Gastrocnemius medialis (tissue), 4 donors: ENCODE measurements around the gene DNMBP. TPM values are rescaled to one million over a fixed set of nuclear protein-coding genes. Genes with fewer than 3 reads are reported as not detected.

Source experiments
- ATAC-seq, 2 donors: fragments of 150-250 bp; one replicate each; pipeline ENCODE4 v1.9.1; 2016
- DNase-seq, 2 donors: peaks; one replicate each; pipeline ENCODE4 v3.0.0-alpha.2; 2019
- H3K27ac ChIP-seq, 4 donors: fragments of 200-600 bp; sonication (generic); 1 replicate in 1 of 4; 2 replicates in 3 of 4; pipeline ENCODE4 v1.5.1; 2016 to 2018; ENCODE audit warnings: mild to moderate bottlenecking in 2 of 4, moderate library complexity in 1 of 4
- H3K27me3 ChIP-seq, 3 donors: fragments of 200-600 bp; sonication (generic) in 2 of 3; 1 replicate in 1 of 3; 2 replicates in 2 of 3; pipeline versions ENCODE4 v1.5.1 to v1.6.0; 2016 to 2019; ENCODE audit warnings: mild to moderate bottlenecking in 1 of 3, moderate library complexity in 1 of 3
- H3K36me3 ChIP-seq, 2 donors: fragments of 200-600 bp; sonication (generic) in 1 of 2; one replicate each; pipeline ENCODE4 v1.5.1; 2017 to 2018
- H3K4me1 ChIP-seq, 2 donors: fragments of 200-600 bp; sonication (generic) in 1 of 2; one replicate each; pipeline ENCODE4 v1.5.1; 2016 to 2017; ENCODE audit warnings: mild to moderate bottlenecking in 2 of 2
- H3K4me3 ChIP-seq, 4 donors: fragments of 200-600 bp; sonication (generic) in 3 of 4; 1 replicate in 1 of 4; 2 replicates in 3 of 4; pipeline ENCODE4 v1.5.1; 2016 to 2019; ENCODE audit warnings: mild to moderate bottlenecking in 2 of 4
- H3K9me3 ChIP-seq, 3 donors: fragments of 200-600 bp; sonication (generic) in 2 of 3; 1 replicate in 1 of 3; 2 replicates in 2 of 3; pipeline ENCODE4 v1.5.1; 2016 to 2019
- CTCF ChIP-seq, 5 experiments: fragments of 450-650 bp in 3 of 5; fragments of 200-600 bp in 2 of 5; sonication (generic) in 2 of 5; IDR thresholded peaks in 4 of 5; conservative IDR thresholded peaks in 1 of 5; 1 replicate in 4 of 5; 2 replicates in 1 of 5; pipeline ENCODE4 v1.5.1; 2016 to 2019; ENCODE audit warnings: antibody characterized with exemption in 5 of 5, mild to moderate bottlenecking in 3 of 5, moderate library complexity in 3 of 5
- POLR2A ChIP-seq, 2 donors: fragments of 450-650 bp; IDR thresholded peaks; one replicate each; pipeline ENCODE4 v1.6.1; 2017; ENCODE audit warnings: antibody characterized with exemption in 2 of 2, mild to moderate bottlenecking in 2 of 2, moderate library complexity in 2 of 2
- in situ Hi-C, 4 donors: fragments of 200-750 bp; cut with MboI; loops; one replicate each; pipeline versions ENCODE4 v1.15.0 to v1.8.0; 2017; ENCODE audit warnings: low sequenced_read_pairs in 4 of 4
- intact Hi-C: fragments of 100-400 bp; cut with DNase I; formaldehyde crosslinking; loops from one replicate; pipeline ENCODE4 v1.15.1; 2023; ENCODE audit warnings: low total_unique reads
- total RNA-seq, 4 donors: library from RNA; depleted of rRNA; stranded (reverse); fragments of >200 nt; gene quantifications; one replicate each; pipeline versions ENCODE4 v1.1.0 to v1.2.3, GENCODE V29; 2016

Gene DNMBP
- total RNA-seq, 4 donors from 2014 or later, result 9.5 to 22.5 (median 15.0) TPM

- Histone ChIP-seq H3K27ac (no peak overlapping the region), H3K27me3 (no peaks in the 10 kb centered on the region), H3K36me3 (peaks cover 0 to 6% of the 10 kb centered on the region in 2 donors), H3K4me1 (no peaks in the 10 kb centered on the region), H3K9me3 (no peaks in the 10 kb centered on the region), H3K4me3 (no peak overlapping the region)
- DNase-seq (no peak), ATAC-seq (no peak)
- in situ Hi-C loops (no loop called here), intact Hi-C loops (no loop called here)
- TF ChIP-seq POLR2A (IDR thresholded peaks at IDR 0.05), result no peak
- TF ChIP-seq CTCF (IDR thresholded peaks at IDR 0.05 in 4 of 5, conservative IDR thresholded peaks at IDR 0.05 in 1 of 5), result no peak
Measured at GRCh38 chr10:99835947-99836346, 173.8 kb downstream of the DNMBP start.

- Histone ChIP-seq H3K9me3 (no peaks in the 10 kb centered on the region), H3K4me1 (no peaks in the 10 kb centered on the region), H3K27me3 (no peaks in the 10 kb centered on the region), H3K36me3 (peaks cover 0 to 17% of the 10 kb centered on the region in 2 donors), H3K4me3 (no peak overlapping the region), H3K27ac (no peak overlapping the region)
- ATAC-seq, result no peak
- intact Hi-C loops, result no loop called here
- TF ChIP-seq CTCF (IDR thresholded peaks at IDR 0.05 in 4 of 5, conservative IDR thresholded peaks at IDR 0.05 in 1 of 5) (no peak), POLR2A (IDR thresholded peaks at IDR 0.05) (no peak)
- in situ Hi-C loops, result no loop called here
- no peak for DNase-seq
Measured at GRCh38 chr10:99834410-99834809, 175.3 kb downstream of the DNMBP start.

- Histone ChIP-seq H3K4me3 (no peak overlapping the region), H3K27ac (no peak overlapping the region), H3K27me3 (no peaks in the 10 kb centered on the region), H3K9me3 (no peaks in the 10 kb centered on the region), H3K36me3 (peaks cover 0 to 17% of the 10 kb centered on the region in 2 donors), H3K4me1 (no peaks in the 10 kb centered on the region)
- TF ChIP-seq POLR2A (IDR thresholded peaks at IDR 0.05) (no peak), CTCF (IDR thresholded peaks at IDR 0.05 in 4 of 5, conservative IDR thresholded peaks at IDR 0.05 in 1 of 5) (no peak)
- intact Hi-C loops, result no loop called here
- in situ Hi-C loops, result no loop called here
- ATAC-seq (no peak), DNase-seq (no peak)
Measured at GRCh38 chr10:99832439-99832838, 177.3 kb downstream of the DNMBP start.

- TF ChIP-seq CTCF (IDR thresholded peaks at IDR 0.05 in 4 of 5, conservative IDR thresholded peaks at IDR 0.05 in 1 of 5) (no peak), POLR2A (IDR thresholded peaks at IDR 0.05) (no peak)
- no peaks in the 10 kb centered on the region for H3K4me1 ChIP-seq
- no peaks in the 10 kb centered on the region for H3K27me3 ChIP-seq
- intact Hi-C loops, result no loop called here
- H3K4me3 ChIP-seq, result no peak overlapping the region
- peaks cover 0 to 11% of the 10 kb centered on the region in 2 donors for H3K36me3 ChIP-seq
- H3K27ac ChIP-seq, result no peak overlapping the region
- DNase-seq (no peak), ATAC-seq (no peak)
- H3K9me3 ChIP-seq, result no peaks in the 10 kb centered on the region
- in situ Hi-C loops, result no loop called here
Measured at GRCh38 chr10:99828464-99828863, 181.3 kb downstream of the DNMBP start.

GRCh38 chr10:99827936-99828335 lies 181.8 kb downstream of the DNMBP start:
- H3K27me3 ChIP-seq, result no peaks in the 10 kb centered on the region
- H3K27ac ChIP-seq, result no peak overlapping the region
- H3K36me3 ChIP-seq, result peaks cover 0 to 11% of the 10 kb centered on the region in 2 donors
- no peak for DNase-seq
- TF ChIP-seq CTCF (IDR thresholded peaks at IDR 0.05 in 4 of 5, conservative IDR thresholded peaks at IDR 0.05 in 1 of 5), result no peak
- TF ChIP-seq POLR2A (IDR thresholded peaks at IDR 0.05), result no peak
- no peaks in the 10 kb centered on the region for H3K9me3 ChIP-seq
- ATAC-seq, result no peak
- in situ Hi-C loops (no loop called here), intact Hi-C loops (no loop called here)
- H3K4me3 ChIP-seq, result no peak overlapping the region
- no peaks in the 10 kb centered on the region for H3K4me1 ChIP-seq
